ENCODE data around the gene SIN3A. TPM values are rescaled to one million over a fixed set of nuclear protein-coding genes. Genes with fewer than 3 reads are reported as not detected.

The SIN3A gene
- total RNA-seq, 1 experiment from 2014 or later = 107 TPM

- BruUV-seq (replicated peaks) = no TSS peak
- TF ChIP-seq TCF7L2 (IDR thresholded peaks at IDR 0.05; ENCODE audit: low read depth, low read length) (no peak), CTCF (IDR thresholded peaks at IDR 0.05) (no peak), POLR2AphosphoS5 (IDR thresholded peaks at IDR 0.05; ENCODE audit: low read depth, low read length) (no peak; the same call in 1 of the 2 replicates), SIN3A (IDR thresholded peaks at IDR 0.05; ENCODE audit: borderline replicate concordance, insufficient read depth, low read depth, low read length) (no peak)
- TF ChIP-seq, protein P1, sequence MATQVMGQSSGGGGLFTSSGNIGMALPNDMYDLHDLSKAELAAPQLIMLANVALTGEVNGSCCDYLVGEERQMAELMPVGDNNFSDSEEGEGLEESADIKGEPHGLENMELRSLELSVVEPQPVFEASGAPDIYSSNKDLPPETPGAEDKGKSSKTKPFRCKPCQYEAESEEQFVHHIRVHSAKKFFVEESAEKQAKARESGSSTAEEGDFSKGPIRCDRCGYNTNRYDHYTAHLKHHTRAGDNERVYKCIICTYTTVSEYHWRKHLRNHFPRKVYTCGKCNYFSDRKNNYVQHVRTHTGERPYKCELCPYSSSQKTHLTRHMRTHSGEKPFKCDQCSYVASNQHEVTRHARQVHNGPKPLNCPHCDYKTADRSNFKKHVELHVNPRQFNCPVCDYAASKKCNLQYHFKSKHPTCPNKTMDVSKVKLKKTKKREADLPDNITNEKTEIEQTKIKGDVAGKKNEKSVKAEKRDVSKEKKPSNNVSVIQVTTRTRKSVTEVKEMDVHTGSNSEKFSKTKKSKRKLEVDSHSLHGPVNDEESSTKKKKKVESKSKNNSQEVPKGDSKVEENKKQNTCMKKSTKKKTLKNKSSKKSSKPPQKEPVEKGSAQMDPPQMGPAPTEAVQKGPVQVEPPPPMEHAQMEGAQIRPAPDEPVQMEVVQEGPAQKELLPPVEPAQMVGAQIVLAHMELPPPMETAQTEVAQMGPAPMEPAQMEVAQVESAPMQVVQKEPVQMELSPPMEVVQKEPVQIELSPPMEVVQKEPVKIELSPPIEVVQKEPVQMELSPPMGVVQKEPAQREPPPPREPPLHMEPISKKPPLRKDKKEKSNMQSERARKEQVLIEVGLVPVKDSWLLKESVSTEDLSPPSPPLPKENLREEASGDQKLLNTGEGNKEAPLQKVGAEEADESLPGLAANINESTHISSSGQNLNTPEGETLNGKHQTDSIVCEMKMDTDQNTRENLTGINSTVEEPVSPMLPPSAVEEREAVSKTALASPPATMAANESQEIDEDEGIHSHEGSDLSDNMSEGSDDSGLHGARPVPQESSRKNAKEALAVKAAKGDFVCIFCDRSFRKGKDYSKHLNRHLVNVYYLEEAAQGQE (IDR thresholded peaks at IDR 0.05; ENCODE audit: insufficient read depth in 1 of 2, low read depth in 2 of 2, low read length in 1 of 2) = no peak
- CTCF ChIA-PET = no interaction called here
- Histone ChIP-seq H3K27ac (ENCODE audit: low read length) (no peak overlapping the region), H3K4me3 (ENCODE audit: low read depth in 2 of 2, low read length in 2 of 2) (no peak overlapping the region), H3K4me1 (ENCODE audit: control insufficient read depth, insufficient read depth, low read length) (peaks cover under 1% of the 10 kb centered on the region; the same call in 1 of the 2 replicates), H3K36me3 (ENCODE audit: control insufficient read depth, insufficient read depth, low read length) (no peaks in the 10 kb centered on the region; the same call in 1 of the 2 replicates), H3K27me3 (ENCODE audit: control insufficient read depth, insufficient read depth, low read length) (no peaks in the 10 kb centered on the region), H3K9me3 (ENCODE audit: control insufficient read depth, insufficient read depth, low read depth, low read length) (no peaks in the 10 kb centered on the region)
- DNase-seq (ENCODE audit: low read depth, low spot score) (no peak), ATAC-seq (peak; percentile 33; the same call in 1 of the 2 replicates)
- POLR2A ChIA-PET = no interaction called here
- intact Hi-C loops (cut with micrococcal nuclease; ENCODE audit: unreplicated experiment) = no loop called here
- in situ Hi-C loops (cut with HindIII; ENCODE audit: low pct_unique_long_range_greater_than_20kb, low sequenced_read_pairs) = no loop called here
Observed at GRCh38 chr15:75361989-75362641, 89.4 kb downstream of the SIN3A start.

DNA sequence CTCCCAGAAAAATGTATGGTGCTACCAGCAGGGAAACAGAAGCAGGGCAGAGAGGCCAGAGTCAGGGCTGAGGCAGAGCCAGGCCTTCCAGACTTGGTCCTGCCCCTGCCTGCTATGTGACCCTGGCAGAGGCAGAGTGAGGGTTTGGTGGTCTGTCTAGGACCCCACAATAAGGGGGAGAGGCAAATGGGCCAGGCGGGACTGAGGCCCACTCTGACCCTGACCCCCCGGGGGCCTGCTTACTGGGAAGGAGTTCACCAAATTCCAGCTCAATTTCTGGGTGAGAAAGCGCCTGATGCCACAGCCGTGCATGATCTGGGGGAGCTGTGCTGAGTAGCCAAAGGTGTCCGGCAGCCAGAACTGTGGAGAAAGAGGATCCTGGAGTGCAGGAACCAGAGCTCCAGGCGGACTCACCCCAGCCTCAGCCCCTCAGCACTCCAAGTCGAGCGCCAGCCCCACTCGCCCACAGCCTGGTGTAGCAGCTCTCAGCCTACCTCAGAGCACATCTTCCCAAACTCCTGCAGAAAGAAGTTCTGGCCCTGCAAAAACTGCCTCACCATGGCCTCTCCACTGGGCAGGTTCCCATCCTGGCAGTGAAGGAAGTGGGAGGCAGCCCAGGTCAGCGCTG lies 90.0 kb downstream of the SIN3A start:
- TF ChIP-seq TCF7L2 (IDR thresholded peaks at IDR 0.05; ENCODE audit: low read depth, low read length) (no peak), POLR2AphosphoS5 (IDR thresholded peaks at IDR 0.05; ENCODE audit: low read depth, low read length) (no peak), CTCF (IDR thresholded peaks at IDR 0.05) (no peak), SIN3A (IDR thresholded peaks at IDR 0.05; ENCODE audit: borderline replicate concordance, insufficient read depth, low read depth, low read length) (no peak)
- TF ChIP-seq, protein P1 (IDR thresholded peaks at IDR 0.05; ENCODE audit: insufficient read depth in 1 of 2, low read depth in 2 of 2, low read length in 1 of 2) = no peak
- intact Hi-C loops (cut with micrococcal nuclease; ENCODE audit: unreplicated experiment) (no loop called here), in situ Hi-C loops (cut with HindIII; ENCODE audit: low pct_unique_long_range_greater_than_20kb, low sequenced_read_pairs) (no loop called here)
- H3K27me3 ChIP-seq (ENCODE audit: control insufficient read depth, insufficient read depth, low read length) = no peaks in the 10 kb centered on the region
- DNase-seq (ENCODE audit: low read depth, low spot score) = no peak
- no peak for ATAC-seq
- H3K36me3 ChIP-seq (ENCODE audit: control insufficient read depth, insufficient read depth, low read length) = no peaks in the 10 kb centered on the region; the same call in 1 of the 2 replicates
- ChIA-PET CTCF (no interaction called here), POLR2A (no interaction called here)
- no peak overlapping the region for H3K27ac ChIP-seq (ENCODE audit: low read length)
- H3K9me3 ChIP-seq (ENCODE audit: control insufficient read depth, insufficient read depth, low read depth, low read length) = no peaks in the 10 kb centered on the region
- no TSS peak for BruUV-seq (replicated peaks)
- H3K4me1 ChIP-seq (ENCODE audit: control insufficient read depth, insufficient read depth, low read length) = no peaks in the 10 kb centered on the region
- no peak overlapping the region for H3K4me3 ChIP-seq (ENCODE audit: low read depth in 2 of 2, low read length in 2 of 2)

All from Panc1 (cell line).